GM23338 (cell line): ENCODE data around the gene BCS1L. TPM values are rescaled to one million over a fixed set of nuclear protein-coding genes. Genes with fewer than 3 reads are reported as not detected.

Experiments
- ATAC-seq: fragments of 200-7000 bp; cut with Tn5 transposase; 3 replicates; pipeline ENCODE4 v1.9.1; 2020
- DNase-seq: peaks from one replicate; pipeline ENCODE4 v3.0.0-alpha.2; 2015; ENCODE audit warnings: low spot score
- H2AFZ ChIP-seq: fragments of 200-600 bp; sonication (generic); 2 replicates; pipeline ENCODE4 v1.8.0; 2016; ENCODE audit warnings: antibody characterized with exemption, mild to moderate bottlenecking, moderate library complexity
- H3F3A ChIP-seq: fragments of 200-600 bp; sonication (generic); replicated peaks from 2 replicates; pipeline ENCODE4 v1.8.0; 2017; ENCODE audit warnings: antibody characterized with exemption, mixed run types, low read depth
- H3K27ac ChIP-seq: fragments of 200-600 bp; sonication (generic); 2 replicates; pipeline ENCODE4 v1.6.1; 2016; ENCODE audit warnings: low read depth
- H3K27me3 ChIP-seq: fragments of 200-600 bp; sonication (generic); 2 replicates; pipeline ENCODE4 v1.8.0; 2016; ENCODE audit warnings: mild to moderate bottlenecking, mixed run types, moderate library complexity; ENCODE audit not compliant: insufficient read depth
- H3K36me3 ChIP-seq: fragments of 200-600 bp; sonication (generic); 2 replicates; pipeline ENCODE4 v1.8.0; 2016; ENCODE audit warnings: mild to moderate bottlenecking; ENCODE audit not compliant: insufficient read depth
- H3K4me1 ChIP-seq: fragments of 200-600 bp; sonication (generic); 2 replicates; pipeline ENCODE4 v1.8.0; 2016; ENCODE audit warnings: mild to moderate bottlenecking, moderate library complexity; ENCODE audit not compliant: insufficient read depth
- H3K4me2 ChIP-seq: fragments of 200-600 bp; sonication (generic); 2 replicates; pipeline ENCODE4 v1.7.1; 2017; ENCODE audit warnings: mixed run types
- H3K4me3 ChIP-seq: fragments of 200-600 bp; sonication (generic); 2 replicates; pipeline ENCODE4 v1.6.1; 2016; ENCODE audit warnings: mixed run types
- H3K79me2 ChIP-seq: fragments of 200-600 bp; sonication (generic); replicated peaks from 2 replicates; pipeline ENCODE4 v1.8.0; 2017; ENCODE audit warnings: mild to moderate bottlenecking; ENCODE audit not compliant: insufficient read depth
- H3K9me2 ChIP-seq: fragments of 200-600 bp; sonication (generic); 2 replicates; pipeline ENCODE4 v1.8.0; 2017; ENCODE audit not compliant: insufficient read depth
- H4K20me1 ChIP-seq: fragments of 200-600 bp; sonication (generic); replicated peaks from 2 replicates; pipeline ENCODE4 v1.8.0; 2017; ENCODE audit warnings: mild to moderate bottlenecking; ENCODE audit not compliant: insufficient read depth
- H3K27ac Mint-ChIP-seq: 2 replicates; pipeline ENCODE4 v1.8.0; 2020; ENCODE audit warnings: inconsistent platforms, mild to moderate bottlenecking, moderate library complexity, mixed read lengths
- H3K27me3 Mint-ChIP-seq: 3 replicates; pipeline ENCODE4 v1.8.0; 2022; ENCODE audit warnings: low read depth, mild to moderate bottlenecking, moderate library complexity, mixed read lengths, inconsistent platforms; ENCODE audit not compliant: insufficient read depth, poor library complexity
- H3K36me3 Mint-ChIP-seq: 3 replicates; pipeline ENCODE4 v1.8.0; 2021; ENCODE audit warnings: low read depth, mild to moderate bottlenecking, inconsistent platforms, moderate library complexity, mixed read lengths
- H3K4me1 Mint-ChIP-seq: 3 replicates; pipeline ENCODE4 v1.8.0; 2020; ENCODE audit warnings: mild to moderate bottlenecking, inconsistent platforms, mixed read lengths
- H3K4me3 Mint-ChIP-seq: 3 replicates; pipeline ENCODE4 v1.8.0; 2021; ENCODE audit warnings: moderate library complexity, mild to moderate bottlenecking, inconsistent platforms, mixed read lengths
- H3K9me3 Mint-ChIP-seq: 3 replicates; pipeline ENCODE4 v1.8.0; 2020; ENCODE audit warnings: moderate library complexity, mild to moderate bottlenecking, inconsistent platforms, mixed read lengths
- CTCF ChIP-seq, 2 experiments: fragments of 200-600 bp in 1 of 2; sonication (generic) in 1 of 2; conservative IDR thresholded peaks; 2 replicates each; pipeline versions ENCODE4 v1.5.1 to v1.6.1; 2016 to 2017; ENCODE audit warnings: antibody characterized with exemption in 2 of 2, low read depth in 2 of 2, mild to moderate bottlenecking in 2 of 2, moderate library complexity in 1 of 2
- NANOG ChIP-seq: IDR thresholded peaks from 2 replicates; pipeline ENCODE4 v1.6.1; 2016; ENCODE audit warnings: antibody characterized with exemption, borderline replicate concordance
- ZNF462 ChIP-seq: fragments of 250-450 bp; sonication (Bioruptor Pico); IDR thresholded peaks from 2 replicates; pipeline ENCODE4 v1.5.0; 2020; ENCODE audit warnings: mild to moderate bottlenecking, moderate library complexity
- polyA plus RNA-seq: library from polyadenylated mRNA; unstranded; fragments of >200 nt; fragmentation: Nextera tagmentation; extraction: Ambion mirVana; gene quantifications from 2 replicates; pipeline ENCODE4 v1.2.1, GENCODE V29; 2016
- total RNA-seq: library from RNA; depleted of rRNA; stranded (reverse); fragments of >200 nt; shearing (Covaris generic); gene quantifications from 2 replicates; pipeline ENCODE4 v1.2.3, GENCODE V29; 2014

Gene BCS1L
- total and polyA plus RNA-seq, 2 experiments from 2014 or later = 16.9 to 31.6 TPM

GRCh38 chr2:218645126-218645525, 14.4 kb upstream of the BCS1L start (continued):
- TF ChIP-seq ZNF462 (CRISPR knock-in tag) = no peak

- H3K4me1 Mint-ChIP-seq = no peaks in the 10 kb centered on the region
- TF ChIP-seq CTCF (conservative IDR thresholded peaks at IDR 0.05; ENCODE audit: low read depth in 2 of 2) (peak; percentile 86 to 92), NANOG (no peak)
- Histone ChIP-seq H2AFZ (no peak overlapping the region), H3K4me2 (no peak overlapping the region), H3K36me3 (peaks cover 56% of the 10 kb centered on the region), H3K79me2 (0 out of 2 replicates have a peak, but pooled peaks cover 7% of the 10 kb centered on the region), H3K27me3 (no peaks in the 10 kb centered on the region), H3F3A (no peaks in the 10 kb centered on the region), H3K27ac (no peak overlapping the region), H3K4me1 (no peaks in the 10 kb centered on the region), H3K4me3 (no peak overlapping the region), H3K9me2 (no peaks in the 10 kb centered on the region), H4K20me1 (peaks cover 20% of the 10 kb centered on the region)
- DNase-seq = peak; percentile 76
- peaks cover 3% of the 10 kb centered on the region for H3K27me3 Mint-ChIP-seq
- no peak overlapping the region for H3K4me3 Mint-ChIP-seq
- ATAC-seq = peak; percentile 93
- peaks cover 80% of the 10 kb centered on the region for H3K36me3 Mint-ChIP-seq
- H3K9me3 Mint-ChIP-seq = no peaks in the 10 kb centered on the region
- H3K27ac Mint-ChIP-seq = no peak overlapping the region
These were observed 11.2 kb upstream of the BCS1L start for GRCh38 chr2:218648088-218648786.
